ENCODE results near the gene TBC1D10A. TPM values are rescaled to one million over a fixed set of nuclear protein-coding genes. Genes with fewer than 3 reads are reported as not detected.

Gene TBC1D10A
- total RNA-seq, 1 donor from 2014 or later = 15.3 TPM

DNA sequence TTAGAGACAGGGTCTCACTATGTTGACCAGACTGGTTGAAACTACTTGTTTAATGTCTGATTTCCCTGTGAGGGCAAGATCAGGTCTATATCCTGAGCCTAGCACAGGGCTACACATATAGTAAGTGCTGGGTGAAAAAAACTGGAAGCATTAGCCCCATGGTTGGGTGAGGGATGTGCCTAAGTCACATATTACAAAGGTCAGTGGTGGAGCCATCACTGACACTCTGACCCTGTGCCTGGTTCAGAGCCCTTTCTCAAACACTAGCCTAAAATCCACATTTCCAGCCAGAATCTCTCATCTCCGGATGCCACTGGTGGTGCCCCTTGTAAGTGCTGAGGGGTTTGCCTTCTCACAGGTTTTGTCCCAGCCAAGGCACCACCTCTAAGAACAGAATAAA is 9.0 kb downstream of the TBC1D10A start:
- H3K27me3 Mint-ChIP-seq = no peaks in the 10 kb centered on the region
- H3K27ac Mint-ChIP-seq = peak overlapping the region; percentile 96
- H3K36me3 Mint-ChIP-seq = peaks cover 13% of the 10 kb centered on the region
- no peak for DNase-seq (ENCODE audit: extremely low spot score, unreplicated experiment)
- peaks cover 20% of the 10 kb centered on the region for H3K4me1 Mint-ChIP-seq (ENCODE audit: unreplicated experiment)
- TF ChIP-seq CTCF (conservative IDR thresholded peaks at IDR 0.05) = no peak
- H3K4me3 Mint-ChIP-seq = no peak overlapping the region
- H3K9me3 Mint-ChIP-seq = peaks cover 5% of the 10 kb centered on the region

GRCh38 chr22:30315962-30316576 is 10.7 kb downstream of the TBC1D10A start:
- peak overlapping the region; percentile 29 for H3K27ac Mint-ChIP-seq

DNA sequence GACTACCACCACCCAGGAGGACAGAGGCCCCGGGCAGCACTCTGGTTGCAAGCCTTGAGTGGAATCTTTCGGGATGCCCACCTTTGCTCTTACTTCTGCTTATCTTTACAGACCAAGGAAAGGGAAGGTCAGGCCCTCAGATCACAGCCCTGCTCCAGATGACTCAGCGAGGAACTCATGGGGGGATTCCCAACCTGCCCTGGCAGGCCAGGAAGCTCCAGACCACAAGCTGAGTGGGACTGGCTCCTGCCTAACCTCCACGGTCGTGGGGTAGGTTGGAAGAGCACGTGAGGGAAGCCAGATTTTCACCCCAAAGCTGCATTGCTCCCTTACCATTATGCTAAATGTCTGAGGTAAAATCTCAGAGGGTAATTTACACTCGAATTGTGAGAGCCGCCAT is 11.8 kb downstream of the TBC1D10A start:
- no peak for TF ChIP-seq CTCF (conservative IDR thresholded peaks at IDR 0.05)
- peaks cover 39% of the 10 kb centered on the region for H3K4me1 Mint-ChIP-seq (ENCODE audit: unreplicated experiment)
- DNase-seq (ENCODE audit: extremely low spot score, unreplicated experiment) = no peak
- no peak overlapping the region for H3K27ac Mint-ChIP-seq
- H3K4me3 Mint-ChIP-seq = no peak overlapping the region
- H3K27me3 Mint-ChIP-seq = no peaks in the 10 kb centered on the region
- H3K9me3 Mint-ChIP-seq = peaks cover 5% of the 10 kb centered on the region
- peaks cover 16% of the 10 kb centered on the region for H3K36me3 Mint-ChIP-seq

More at GRCh38 chr22:30315962-30316576, 10.7 kb downstream of the TBC1D10A start:
- Mint-ChIP-seq H3K27me3 (no peaks in the 10 kb centered on the region), H3K36me3 (peaks cover 16% of the 10 kb centered on the region), H3K9me3 (peaks cover 5% of the 10 kb centered on the region), H3K4me3 (no peak overlapping the region), H3K4me1 (ENCODE audit: unreplicated experiment) (peaks cover 28% of the 10 kb centered on the region)
- DNase-seq (ENCODE audit: extremely low spot score, unreplicated experiment) = no peak
- no peak for TF ChIP-seq CTCF (conservative IDR thresholded peaks at IDR 0.05)

DNA sequence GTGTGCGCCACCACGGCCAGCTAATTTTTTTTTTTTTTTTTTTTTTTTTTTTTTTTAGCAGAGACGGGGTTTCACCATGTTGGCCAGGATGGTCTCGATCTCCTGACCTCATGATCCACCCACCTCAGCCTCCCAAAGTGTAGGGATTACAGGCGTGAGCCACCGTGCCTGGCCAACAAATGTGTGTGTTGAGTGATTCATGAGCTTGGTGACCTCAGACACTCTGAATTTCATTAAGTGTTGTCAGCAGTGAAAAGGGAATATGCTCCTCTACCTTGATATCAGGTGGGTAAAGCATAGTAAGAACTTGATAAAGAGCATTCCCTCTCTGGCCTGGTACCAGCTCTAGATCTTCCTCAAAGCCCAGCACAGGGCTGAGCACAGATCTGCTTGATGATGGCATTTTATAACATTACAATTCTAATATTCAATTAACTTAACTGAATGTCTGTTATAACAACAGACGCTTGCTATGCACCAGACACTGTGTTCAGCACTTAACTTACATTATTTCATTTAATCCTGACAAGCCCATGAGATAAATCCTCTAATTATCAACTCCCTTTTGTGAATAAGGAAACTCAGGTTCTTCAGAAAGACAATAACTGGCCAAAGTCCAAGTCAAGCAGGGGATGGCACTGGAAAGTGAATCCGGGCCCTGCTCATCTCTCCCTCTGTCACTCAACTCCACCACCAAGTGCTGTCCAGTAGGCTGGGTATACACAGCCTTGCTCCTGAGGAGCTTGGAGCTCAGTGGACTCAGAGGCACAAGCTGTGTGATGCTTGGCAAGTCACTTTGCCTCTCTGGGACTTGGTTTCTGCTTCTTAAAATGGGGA is 13.0 kb downstream of the TBC1D10A start:
- peak overlapping the region; percentile 83 for H3K27ac Mint-ChIP-seq
- no peak for DNase-seq (ENCODE audit: extremely low spot score, unreplicated experiment)
- H3K4me1 Mint-ChIP-seq (ENCODE audit: unreplicated experiment) = peaks cover 38% of the 10 kb centered on the region
- no peaks in the 10 kb centered on the region for H3K27me3 Mint-ChIP-seq
- peaks cover 10% of the 10 kb centered on the region for H3K36me3 Mint-ChIP-seq
- H3K9me3 Mint-ChIP-seq = peaks cover 1% of the 10 kb centered on the region
- TF ChIP-seq CTCF (conservative IDR thresholded peaks at IDR 0.05) = no peak
- H3K4me3 Mint-ChIP-seq = peak overlapping the region; percentile 22

DNA sequence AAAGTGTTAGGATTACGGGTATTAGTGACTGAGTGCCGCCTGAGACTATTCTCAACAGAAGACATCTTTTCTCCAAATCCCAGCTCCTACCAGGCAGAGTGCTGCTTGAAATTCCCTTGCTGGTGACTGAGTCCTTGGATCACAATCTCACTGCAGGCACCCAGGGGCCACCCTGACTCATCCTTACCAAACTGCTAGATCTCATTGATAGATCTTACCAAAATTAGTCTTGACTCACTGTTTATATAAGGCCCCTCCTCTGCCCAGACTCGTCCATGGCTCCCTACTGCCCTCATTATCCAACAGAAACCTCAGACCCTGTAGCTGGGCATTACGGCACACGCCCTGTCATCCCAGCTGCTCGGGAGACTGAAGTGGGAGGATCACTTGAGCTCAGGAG is 14.7 kb downstream of the TBC1D10A start:
- TF ChIP-seq CTCF (conservative IDR thresholded peaks at IDR 0.05) = no peak
- Mint-ChIP-seq H3K4me1 (ENCODE audit: unreplicated experiment) (peaks cover 51% of the 10 kb centered on the region), H3K4me3 (peak overlapping the region; percentile 76), H3K27ac (peak overlapping the region; percentile 95), H3K36me3 (peaks cover 10% of the 10 kb centered on the region), H3K9me3 (no peaks in the 10 kb centered on the region), H3K27me3 (no peaks in the 10 kb centered on the region)
- DNase-seq (ENCODE audit: extremely low spot score, unreplicated experiment) = no peak

All from type B pancreatic cell (in vitro differentiated cells).